ENCODE data around the gene CCHCR1.
A peak's percentile ranks its signal among the peaks of the same experiment; 100 is the strongest.

Gene CCHCR1

GRCh38 chr6:31114970-31115849, 42.4 kb downstream of the CCHCR1 start:
- DNase-seq (ENCODE audit: low spot score), result no peak
- TF ChIP-seq, protein P1, sequence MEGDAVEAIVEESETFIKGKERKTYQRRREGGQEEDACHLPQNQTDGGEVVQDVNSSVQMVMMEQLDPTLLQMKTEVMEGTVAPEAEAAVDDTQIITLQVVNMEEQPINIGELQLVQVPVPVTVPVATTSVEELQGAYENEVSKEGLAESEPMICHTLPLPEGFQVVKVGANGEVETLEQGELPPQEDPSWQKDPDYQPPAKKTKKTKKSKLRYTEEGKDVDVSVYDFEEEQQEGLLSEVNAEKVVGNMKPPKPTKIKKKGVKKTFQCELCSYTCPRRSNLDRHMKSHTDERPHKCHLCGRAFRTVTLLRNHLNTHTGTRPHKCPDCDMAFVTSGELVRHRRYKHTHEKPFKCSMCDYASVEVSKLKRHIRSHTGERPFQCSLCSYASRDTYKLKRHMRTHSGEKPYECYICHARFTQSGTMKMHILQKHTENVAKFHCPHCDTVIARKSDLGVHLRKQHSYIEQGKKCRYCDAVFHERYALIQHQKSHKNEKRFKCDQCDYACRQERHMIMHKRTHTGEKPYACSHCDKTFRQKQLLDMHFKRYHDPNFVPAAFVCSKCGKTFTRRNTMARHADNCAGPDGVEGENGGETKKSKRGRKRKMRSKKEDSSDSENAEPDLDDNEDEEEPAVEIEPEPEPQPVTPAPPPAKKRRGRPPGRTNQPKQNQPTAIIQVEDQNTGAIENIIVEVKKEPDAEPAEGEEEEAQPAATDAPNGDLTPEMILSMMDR (IDR thresholded peaks at IDR 0.05; ENCODE audit: borderline replicate concordance, control extremely low read depth, extremely low read depth, insufficient read depth, missing control alignments), result no peak
- in situ Hi-C loops (cut with MboI; ENCODE audit: low sequenced_read_pairs, unreplicated experiment), result no loop called here

DNA sequence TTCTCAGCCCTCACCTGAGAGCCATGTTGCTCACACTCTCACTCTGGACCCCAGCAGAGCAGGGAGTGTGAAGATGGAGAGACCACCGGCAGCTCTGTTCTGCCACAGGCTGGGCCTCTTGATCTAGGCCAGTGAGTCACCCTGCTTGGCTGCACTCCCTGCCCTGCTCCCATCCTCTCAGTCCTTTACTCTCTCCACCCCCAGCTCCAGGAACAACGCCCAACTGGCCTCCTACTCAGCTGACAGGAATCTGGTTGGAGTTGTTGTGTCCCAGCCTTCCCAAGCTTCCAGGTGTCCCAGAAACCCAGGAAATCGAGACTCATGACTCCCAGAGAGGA, 43.1 kb downstream of the CCHCR1 start, which contains the start of gene PSORS1C1:
Gene PSORS1C1 (plus strand): TSS at position 260 of the 338 bp plus-strand sequence. CDS start 14,833 bp downstream, outside the sequence.
- TF ChIP-seq, protein P1 (IDR thresholded peaks at IDR 0.05; ENCODE audit: borderline replicate concordance, control extremely low read depth, extremely low read depth, insufficient read depth, missing control alignments), result no peak
- peak; percentile 6 for DNase-seq (ENCODE audit: low spot score)
- in situ Hi-C loops (cut with MboI; ENCODE audit: low sequenced_read_pairs, unreplicated experiment), result no loop called here

- peak; percentile 3 for DNase-seq (ENCODE audit: low spot score)
- in situ Hi-C loops (cut with MboI; ENCODE audit: low sequenced_read_pairs, unreplicated experiment), result no loop called here
- TF ChIP-seq, protein P1 (IDR thresholded peaks at IDR 0.05; ENCODE audit: borderline replicate concordance, control extremely low read depth, extremely low read depth, insufficient read depth, missing control alignments), result no peak
These were observed 43.6 kb downstream of the CCHCR1 start for GRCh38 chr6:31113861-31114540.

DNA sequence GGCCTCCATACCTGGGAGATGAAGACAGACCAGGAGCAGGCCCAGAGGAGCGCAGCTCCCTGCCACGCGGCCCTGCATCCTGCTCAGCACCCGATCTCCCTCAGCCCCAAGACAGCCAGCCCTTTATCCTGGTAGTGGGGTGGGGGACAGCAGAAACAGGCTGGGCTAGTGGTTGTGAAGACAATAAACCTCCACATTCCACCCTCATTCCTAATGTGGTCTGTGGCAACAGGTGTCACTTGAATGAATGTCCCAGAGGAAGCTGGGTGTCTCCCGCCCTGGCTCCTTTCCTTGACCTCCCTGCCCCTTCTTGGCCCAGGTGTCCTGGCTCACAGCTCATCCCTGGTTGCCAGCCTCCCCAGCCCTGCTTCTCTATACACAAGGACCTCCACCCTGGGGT, 45.1 kb downstream of the CCHCR1 start, which contains the start of gene C6orf15:
Gene C6orf15 (minus strand): TSS at position 98 of the 400 bp plus-strand sequence. CDS start 20 bp downstream, at position 78.
- peak; percentile 9 for DNase-seq (ENCODE audit: low spot score)
- in situ Hi-C loops (cut with MboI; ENCODE audit: low sequenced_read_pairs, unreplicated experiment), result no loop called here
- TF ChIP-seq, protein P1 (IDR thresholded peaks at IDR 0.05; ENCODE audit: borderline replicate concordance, control extremely low read depth, extremely low read depth, insufficient read depth, missing control alignments), result no peak

GRCh38 chr6:31111712-31112111, 45.9 kb downstream of the CCHCR1 start:
- in situ Hi-C loops (cut with MboI; ENCODE audit: low sequenced_read_pairs, unreplicated experiment), result no loop called here

More at GRCh38 chr6:31111712-31112111, 45.9 kb downstream of the CCHCR1 start:
- TF ChIP-seq, protein P1 (IDR thresholded peaks at IDR 0.05; ENCODE audit: borderline replicate concordance, control extremely low read depth, extremely low read depth, insufficient read depth, missing control alignments), result no peak
- DNase-seq (ENCODE audit: low spot score), result peak; percentile 10
